T-helper 17 cell (primary cell): Measurements from ENCODE around the gene LIMCH1. TPM values are rescaled to one million over a fixed set of nuclear protein-coding genes. Genes with fewer than 3 reads are reported as not detected.
A peak's percentile ranks its signal among the peaks of the same experiment; 100 is the strongest.
"Not testable (repeated sequence)": the region's sequence is repeated elsewhere in the genome, so short reads cannot be mapped to it uniquely, and the experiment has no call there.

Experiments
- ATAC-seq: fragments of 150-1000 bp; cut with Tn5 transposase; 2 replicates; pipeline ENCODE4 v1.10.0; 2021; ENCODE audit warnings: mild to moderate bottlenecking, moderate library complexity
- DNase-seq, 3 donors: peaks; one replicate each; pipeline versions ENCODE4 v3.0.0 to v3.0.0-alpha.2; 2020 to 2021
- H3K9me3 ChIP-seq: one replicate; pipeline ENCODE4 v1.7.0; 2013; ENCODE audit warnings: low read length, mild to moderate bottlenecking; ENCODE audit not compliant: control insufficient read depth, poor library complexity, severe bottlenecking
- H3K27ac Mint-ChIP-seq: one replicate; pipeline ENCODE4 v1.8.0; 2022; ENCODE audit warnings: mild to moderate bottlenecking, moderate library complexity, mixed read lengths
- H3K27me3 Mint-ChIP-seq: one replicate; pipeline ENCODE4 v1.8.0; 2022; ENCODE audit warnings: mixed read lengths
- H3K36me3 Mint-ChIP-seq: one replicate; pipeline ENCODE4 v1.8.0; 2022; ENCODE audit warnings: low read depth, mixed read lengths
- H3K4me1 Mint-ChIP-seq: one replicate; pipeline ENCODE4 v1.8.0; 2022; ENCODE audit warnings: mild to moderate bottlenecking, mixed read lengths
- H3K4me3 Mint-ChIP-seq: one replicate; pipeline ENCODE4 v1.8.0; 2022; ENCODE audit warnings: mild to moderate bottlenecking, moderate library complexity, mixed read lengths
- total RNA-seq, 4 donors: library from RNA in 2 of 4; stranded (reverse) in 2 of 4; gene quantifications; one replicate each; pipeline ENCODE4 v1.2.3 and lab custom pipeline; 2022 to 2026

Gene LIMCH1
- total RNA-seq, 2 donors from 2014 or later = not detected

GRCh38 chr4:41731569-41732126 lies 193.7 kb downstream of the LIMCH1 start:
- ATAC-seq (no peak), DNase-seq (no peak)
- Mint-ChIP-seq H3K27ac (no peak overlapping the region), H3K4me3 (no peak overlapping the region), H3K27me3 (peaks cover 6% of the 10 kb centered on the region), H3K4me1 (no peaks in the 10 kb centered on the region), H3K36me3 (no peaks in the 10 kb centered on the region)
- no peaks in the 10 kb centered on the region for H3K9me3 ChIP-seq

- Mint-ChIP-seq H3K27ac (no peak overlapping the region), H3K4me1 (no peaks in the 10 kb centered on the region), H3K27me3 (peaks cover 10% of the 10 kb centered on the region), H3K36me3 (no peaks in the 10 kb centered on the region), H3K4me3 (no peak overlapping the region)
- H3K9me3 ChIP-seq = no peaks in the 10 kb centered on the region
- ATAC-seq (no peak), DNase-seq (no peak)
Measured at GRCh38 chr4:41734371-41734770, 196.4 kb downstream of the LIMCH1 start.

- ATAC-seq, H3K4me3 Mint-ChIP-seq, H3K27ac Mint-ChIP-seq, H3K4me1 Mint-ChIP-seq, DNase-seq, H3K9me3 ChIP-seq, H3K36me3 Mint-ChIP-seq: not testable (repeated sequence)
- H3K27me3 Mint-ChIP-seq = peaks cover 16% of the 10 kb centered on the region
Measured at GRCh38 chr4:41737491-41737890, 199.5 kb downstream of the LIMCH1 start.

GRCh38 chr4:41741354-41741753 lies 203.4 kb downstream of the LIMCH1 start:
- Mint-ChIP-seq H3K4me3 (no peak overlapping the region), H3K27me3 (peaks cover 35% of the 10 kb centered on the region), H3K4me1 (no peaks in the 10 kb centered on the region), H3K36me3 (no peaks in the 10 kb centered on the region), H3K27ac (no peak overlapping the region)
- no peak for DNase-seq
- ATAC-seq = no peak
- H3K9me3 ChIP-seq = no peaks in the 10 kb centered on the region

GRCh38 chr4:41744572-41745291 lies 206.8 kb downstream of the LIMCH1 start:
- no peaks in the 10 kb centered on the region for H3K9me3 ChIP-seq
- peaks cover 64% of the 10 kb centered on the region for H3K27me3 Mint-ChIP-seq
- no peaks in the 10 kb centered on the region for H3K36me3 Mint-ChIP-seq
- H3K4me3 Mint-ChIP-seq = no peak overlapping the region
- DNase-seq = no peak
- ATAC-seq = no peak
- peaks cover 2% of the 10 kb centered on the region for H3K4me1 Mint-ChIP-seq
- no peak overlapping the region for H3K27ac Mint-ChIP-seq

GRCh38 chr4:41745292-41746024 lies 207.5 kb downstream of the LIMCH1 start:
- DNase-seq (no peak), ATAC-seq (no peak)
- Mint-ChIP-seq H3K27me3 (peaks cover 65% of the 10 kb centered on the region), H3K4me1 (peaks cover 2% of the 10 kb centered on the region), H3K36me3 (no peaks in the 10 kb centered on the region), H3K27ac (no peak overlapping the region), H3K4me3 (no peak overlapping the region)
- H3K9me3 ChIP-seq = no peaks in the 10 kb centered on the region

- no peaks in the 10 kb centered on the region for H3K36me3 Mint-ChIP-seq
Measured at GRCh38 chr4:41746025-41746439, 208.1 kb downstream of the LIMCH1 start.

GRCh38 chr4:41746440-41747229 lies 208.7 kb downstream of the LIMCH1 start:
- ATAC-seq (no peak), DNase-seq (no peak)
- H3K9me3 ChIP-seq = no peaks in the 10 kb centered on the region
- H3K4me1 Mint-ChIP-seq = peaks cover 2% of the 10 kb centered on the region
- no peaks in the 10 kb centered on the region for H3K36me3 Mint-ChIP-seq
- H3K27ac Mint-ChIP-seq = no peak overlapping the region
- H3K4me3 Mint-ChIP-seq = no peak overlapping the region
- peaks cover 72% of the 10 kb centered on the region for H3K27me3 Mint-ChIP-seq

More at GRCh38 chr4:41746025-41746439, 208.1 kb downstream of the LIMCH1 start:
- no peak overlapping the region for H3K27ac Mint-ChIP-seq
- H3K4me3 Mint-ChIP-seq = peak overlapping the region; percentile 63
- H3K9me3 ChIP-seq = no peaks in the 10 kb centered on the region
- peaks cover 2% of the 10 kb centered on the region for H3K4me1 Mint-ChIP-seq
- ATAC-seq = no peak
- H3K27me3 Mint-ChIP-seq = peaks cover 66% of the 10 kb centered on the region
- DNase-seq = no peak

GRCh38 chr4:41747230-41748055 lies 209.5 kb downstream of the LIMCH1 start:
- DNase-seq (no peak), ATAC-seq (no peak)
- H3K9me3 ChIP-seq = no peaks in the 10 kb centered on the region
- peaks cover 80% of the 10 kb centered on the region for H3K27me3 Mint-ChIP-seq
- H3K4me3 Mint-ChIP-seq = no peak overlapping the region
- H3K36me3 Mint-ChIP-seq = no peaks in the 10 kb centered on the region
- H3K4me1 Mint-ChIP-seq = peaks cover 2% of the 10 kb centered on the region
- H3K27ac Mint-ChIP-seq = no peak overlapping the region

- H3K27me3 Mint-ChIP-seq = peaks cover 87% of the 10 kb centered on the region
- H3K27ac Mint-ChIP-seq = no peak overlapping the region
- peaks cover 2% of the 10 kb centered on the region for H3K4me1 Mint-ChIP-seq
- H3K36me3 Mint-ChIP-seq = no peaks in the 10 kb centered on the region
- ATAC-seq (no peak), DNase-seq (no peak)
- no peak overlapping the region for H3K4me3 Mint-ChIP-seq
- no peaks in the 10 kb centered on the region for H3K9me3 ChIP-seq
Measured at GRCh38 chr4:41748074-41748570, 210.2 kb downstream of the LIMCH1 start.

- ATAC-seq (no peak), DNase-seq (no peak)
- H3K36me3 Mint-ChIP-seq = no peaks in the 10 kb centered on the region
- H3K27me3 Mint-ChIP-seq = peaks cover 94% of the 10 kb centered on the region
- H3K4me1 Mint-ChIP-seq = peaks cover 2% of the 10 kb centered on the region
- no peak within 1 kb of the TSS for H3K27ac Mint-ChIP-seq
- no peak within 1 kb of the TSS for H3K4me3 Mint-ChIP-seq
- no peaks in the 10 kb centered on the region for H3K9me3 ChIP-seq
Measured at GRCh38 chr4:41748571-41749475, 210.9 kb downstream of the LIMCH1 start, which contains the start of gene PHOX2B. TSS of gene PHOX2B (minus strand) at chr4:41748725. CDS start at chr4:41748610, 115 bp downstream.
